Colonic mucosa (tissue), 4 donors: ENCODE results near the gene HERC2. TPM values are rescaled to one million over a fixed set of nuclear protein-coding genes. Genes with fewer than 3 reads are reported as not detected.

Experiments used
- DNase-seq: peaks from one replicate; pipeline ENCODE4 v3.0.0-alpha.2; 2020
- H3K27ac ChIP-seq: fragments of 200-600 bp; one replicate; pipeline ENCODE4 v1.8.0; 2021
- H3K27me3 ChIP-seq: fragments of 200-600 bp; one replicate; pipeline ENCODE4 v1.8.0; 2021
- H3K36me3 ChIP-seq: fragments of 200-600 bp; one replicate; pipeline ENCODE4 v1.8.0; 2021
- H3K4me1 ChIP-seq: fragments of 200-600 bp; one replicate; pipeline ENCODE4 v1.8.0; 2021; ENCODE audit warnings: mild to moderate bottlenecking
- H3K4me3 ChIP-seq: fragments of 200-600 bp; one replicate; pipeline ENCODE4 v1.8.0; 2021
- H3K9ac ChIP-seq, 2 donors: one replicate each; pipeline ENCODE4 v1.7.0; 2013; ENCODE audit warnings: control low read depth in 2 of 2, low read depth in 2 of 2, low read length in 2 of 2
- H3K9me3 ChIP-seq: fragments of 200-600 bp; one replicate; pipeline ENCODE4 v1.8.0; 2021
- CTCF ChIP-seq: fragments of 200-600 bp; IDR thresholded peaks from one replicate; pipeline ENCODE4 v1.8.0; 2022; ENCODE audit warnings: antibody characterized with exemption, mild to moderate bottlenecking
- intact Hi-C: fragments of 100-400 bp; cut with DNase I; formaldehyde crosslinking; loops from one replicate; pipeline ENCODE4 v1.14.1; 2022
- total RNA-seq, 2 donors: library from RNA; stranded (reverse); fragmentation: NEBNext Ultra II Directional in 1 of 2; extraction: Animal tissue kit (Norgen Biotek cat#: 25700) in 1 of 2; gene quantifications; one replicate each; pipeline ENCODE4 v1.2.1, GENCODE V29; 2021
- donor health status: healthy.
- donor health status: DM: no; HTN: no; CAD: no.
- donor health status: DM: no; HTN: no; CAD: no.

Gene HERC2
- total RNA-seq, 2 donors from 2014 or later = 50.8 to 71.2 TPM

- Histone ChIP-seq H3K27me3 (no peaks in the 10 kb centered on the region), H3K36me3 (peaks cover 5% of the 10 kb centered on the region), H3K4me3 (no peak overlapping the region), H3K4me1 (no peaks in the 10 kb centered on the region), H3K9ac (no peak overlapping the region), H3K9me3 (no peaks in the 10 kb centered on the region), H3K27ac (no peak overlapping the region)
- DNase-seq = no peak
- TF ChIP-seq CTCF = no peak
- intact Hi-C loops = no loop called here
Observed at GRCh38 chr15:28191832-28192231, 130.1 kb downstream of the HERC2 start.

- H3K9me3 ChIP-seq = no peaks in the 10 kb centered on the region
- TF ChIP-seq CTCF = no peak
- no peak for DNase-seq
Observed at GRCh38 chr15:28190391-28191174, 131.4 kb downstream of the HERC2 start.

GRCh38 chr15:28185148-28185895 lies 136.7 kb downstream of the HERC2 start:
- DNase-seq = no peak
- H3K4me3 ChIP-seq = no peak overlapping the region
- H3K9me3 ChIP-seq = no peaks in the 10 kb centered on the region
- intact Hi-C loops = no loop called here
- H3K36me3 ChIP-seq = peaks cover 7% of the 10 kb centered on the region
- no peak for TF ChIP-seq CTCF
- no peak overlapping the region for H3K9ac ChIP-seq
- H3K4me1 ChIP-seq = peaks cover 4% of the 10 kb centered on the region
- H3K27me3 ChIP-seq = no peaks in the 10 kb centered on the region
- no peak overlapping the region for H3K27ac ChIP-seq

More at GRCh38 chr15:28190391-28191174, 131.4 kb downstream of the HERC2 start:
- no peaks in the 10 kb centered on the region for H3K27me3 ChIP-seq
- intact Hi-C loops = no loop called here
- H3K4me3 ChIP-seq = no peak overlapping the region
- H3K27ac ChIP-seq = no peak overlapping the region
- H3K4me1 ChIP-seq = no peaks in the 10 kb centered on the region
- peaks cover 5% of the 10 kb centered on the region for H3K36me3 ChIP-seq
- no peak overlapping the region for H3K9ac ChIP-seq

- DNase-seq = no peak
- H3K36me3 ChIP-seq = peaks cover 7% of the 10 kb centered on the region
Observed at GRCh38 chr15:28184166-28184565, 137.8 kb downstream of the HERC2 start.

GRCh38 chr15:28182731-28183130 lies 139.2 kb downstream of the HERC2 start:
- H3K27me3 ChIP-seq = no peaks in the 10 kb centered on the region
- H3K4me3 ChIP-seq = no peak overlapping the region
- no peak for TF ChIP-seq CTCF
- no peak overlapping the region for H3K27ac ChIP-seq
- H3K9ac ChIP-seq = no peak overlapping the region
- DNase-seq = no peak
- intact Hi-C loops = no loop called here
- no peaks in the 10 kb centered on the region for H3K9me3 ChIP-seq
- H3K36me3 ChIP-seq = peaks cover 7% of the 10 kb centered on the region
- peaks cover 4% of the 10 kb centered on the region for H3K4me1 ChIP-seq

More at GRCh38 chr15:28184166-28184565, 137.8 kb downstream of the HERC2 start:
- Histone ChIP-seq H3K4me3 (no peak overlapping the region), H3K27me3 (no peaks in the 10 kb centered on the region), H3K9ac (no peak overlapping the region), H3K27ac (no peak overlapping the region), H3K9me3 (no peaks in the 10 kb centered on the region), H3K4me1 (peaks cover 4% of the 10 kb centered on the region)
- TF ChIP-seq CTCF = no peak
- intact Hi-C loops = no loop called here
